Hematopoietic multipotent progenitor cell treated with erythropoietin and hydrocortisone succinate and interleukin-3 and kit ligand, for 8 days (in vitro differentiated cells): Measurements from ENCODE around the gene PSMF1.
"Not testable (repeated sequence)": the region's sequence is repeated elsewhere in the genome, so short reads cannot be mapped to it uniquely, and the experiment has no call there.

Experiments used
- DNase-seq: peaks from one replicate; pipeline ENCODE4 v3.0.0-alpha.2; 2015

Gene PSMF1

DNA sequence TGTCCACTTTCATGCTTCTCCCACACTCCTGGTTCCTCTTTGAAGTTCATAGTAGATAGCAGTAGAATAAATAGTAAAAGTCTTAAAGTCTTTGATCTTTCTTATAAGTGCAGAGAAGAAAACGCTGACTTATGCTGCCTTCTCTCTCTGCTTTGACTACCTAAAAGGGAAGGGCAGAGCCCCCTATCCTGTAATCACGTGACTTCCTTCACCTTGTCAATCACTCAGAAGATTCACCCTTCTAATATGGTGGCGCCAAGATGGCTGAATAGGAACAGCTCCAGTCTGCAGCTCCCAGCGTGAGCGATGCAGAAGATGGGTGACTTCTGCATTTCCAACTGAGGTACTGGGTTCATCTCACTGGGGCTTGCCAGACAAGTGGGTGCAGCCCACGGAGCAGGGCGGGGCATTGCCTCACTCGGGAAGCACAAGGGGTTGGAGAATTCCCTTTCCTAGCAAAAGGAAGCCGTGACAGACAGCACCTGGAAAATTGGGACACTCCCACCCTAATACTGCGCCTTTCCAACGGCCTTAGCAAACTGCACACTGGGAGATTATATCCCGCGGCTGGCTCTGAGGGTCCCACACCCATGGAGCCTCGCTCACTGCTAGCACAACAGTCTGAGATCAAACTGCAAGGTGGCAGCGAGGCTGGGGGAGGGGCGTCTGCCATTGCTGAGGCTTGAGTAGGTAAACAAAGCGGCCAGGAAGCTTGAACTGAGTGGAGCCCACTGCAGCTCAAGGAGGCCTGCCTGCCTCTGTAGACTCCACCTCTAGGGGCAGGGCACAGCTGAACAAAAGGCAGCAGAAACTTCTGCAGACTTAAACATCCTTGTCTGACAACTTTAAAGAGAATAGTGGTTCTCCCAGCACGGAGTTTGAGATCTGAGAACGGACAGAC lies 98.4 kb downstream of the PSMF1 start:
- DNase-seq: not testable (repeated sequence)
